ENCODE results near the gene KRT12.
"Not testable (repeated sequence)": the region's sequence is repeated elsewhere in the genome, so short reads cannot be mapped to it uniquely, and the experiment has no call there.

Gene KRT12

GRCh38 chr17:40883626-40884334, 16.8 kb upstream of the KRT12 start:
- DNase-seq (ENCODE audit: low read depth in 2 of 2): no peak

- DNase-seq (ENCODE audit: low read depth in 2 of 2): no peak
Measured at GRCh38 chr17:40883031-40883430, 16.0 kb upstream of the KRT12 start.

GRCh38 chr17:40879026-40879425, 12.0 kb upstream of the KRT12 start:
- DNase-seq (ENCODE audit: low read depth in 2 of 2): no peak

GRCh38 chr17:40878044-40878443, 11.0 kb upstream of the KRT12 start:
- DNase-seq (ENCODE audit: low read depth in 2 of 2): no peak

- no peak for DNase-seq (ENCODE audit: low read depth in 2 of 2)
Measured at GRCh38 chr17:40873801-40874200, 6.8 kb upstream of the KRT12 start.

- DNase-seq (ENCODE audit: low read depth in 2 of 2): no peak
Measured at GRCh38 chr17:40873255-40873654, 6.2 kb upstream of the KRT12 start.

GRCh38 chr17:40872416-40872815, 5.4 kb upstream of the KRT12 start:
- no peak for DNase-seq (ENCODE audit: low read depth in 2 of 2)

GRCh38 chr17:40871316-40871715, 4.3 kb upstream of the KRT12 start:
- DNase-seq (ENCODE audit: low read depth in 2 of 2): no peak

GRCh38 chr17:40870136-40870535, 3.1 kb upstream of the KRT12 start:
- no peak for DNase-seq (ENCODE audit: low read depth in 2 of 2)

GRCh38 chr17:40864661-40865390, 2.2 kb downstream of the KRT12 start:
- no peak for DNase-seq (ENCODE audit: low read depth in 2 of 2)

- DNase-seq (ENCODE audit: low read depth in 2 of 2): no peak
Measured at GRCh38 chr17:40862985-40863733, 3.9 kb downstream of the KRT12 start.

- DNase-seq (ENCODE audit: low read depth in 2 of 2): no peak
Measured at GRCh38 chr17:40859536-40859935, 7.5 kb downstream of the KRT12 start.

- DNase-seq (ENCODE audit: low read depth in 2 of 2): not testable (repeated sequence)
Measured at GRCh38 chr17:40858667-40859066, 8.4 kb downstream of the KRT12 start.

- peak; percentile 56 to 57 for DNase-seq (ENCODE audit: low read depth in 2 of 2)
Measured at GRCh38 chr17:40857535-40857934, 9.5 kb downstream of the KRT12 start.

- peak; percentile 62 to 70 for DNase-seq (ENCODE audit: low read depth in 2 of 2)
Measured at GRCh38 chr17:40854175-40854814, 12.7 kb downstream of the KRT12 start.

GRCh38 chr17:40852364-40852763, 14.7 kb downstream of the KRT12 start:
- DNase-seq (ENCODE audit: low read depth in 2 of 2): no peak

- no peak for DNase-seq (ENCODE audit: low read depth in 2 of 2)
Measured at GRCh38 chr17:40850293-40850972, 16.6 kb downstream of the KRT12 start.

GRCh38 chr17:40849723-40850122, 17.3 kb downstream of the KRT12 start:
- DNase-seq (ENCODE audit: low read depth in 2 of 2): no peak

GRCh38 chr17:40848583-40849235, 18.3 kb downstream of the KRT12 start:
- no peak for DNase-seq (ENCODE audit: low read depth in 2 of 2)

GRCh38 chr17:40846515-40847144, 20.4 kb downstream of the KRT12 start:
- DNase-seq (ENCODE audit: low read depth in 2 of 2): no peak
